ENCODE data around the gene EPB41L4A.
"Not testable (repeated sequence)": the region's sequence is repeated elsewhere in the genome, so short reads cannot be mapped to it uniquely, and the experiment has no call there.

The EPB41L4A gene, protein sequence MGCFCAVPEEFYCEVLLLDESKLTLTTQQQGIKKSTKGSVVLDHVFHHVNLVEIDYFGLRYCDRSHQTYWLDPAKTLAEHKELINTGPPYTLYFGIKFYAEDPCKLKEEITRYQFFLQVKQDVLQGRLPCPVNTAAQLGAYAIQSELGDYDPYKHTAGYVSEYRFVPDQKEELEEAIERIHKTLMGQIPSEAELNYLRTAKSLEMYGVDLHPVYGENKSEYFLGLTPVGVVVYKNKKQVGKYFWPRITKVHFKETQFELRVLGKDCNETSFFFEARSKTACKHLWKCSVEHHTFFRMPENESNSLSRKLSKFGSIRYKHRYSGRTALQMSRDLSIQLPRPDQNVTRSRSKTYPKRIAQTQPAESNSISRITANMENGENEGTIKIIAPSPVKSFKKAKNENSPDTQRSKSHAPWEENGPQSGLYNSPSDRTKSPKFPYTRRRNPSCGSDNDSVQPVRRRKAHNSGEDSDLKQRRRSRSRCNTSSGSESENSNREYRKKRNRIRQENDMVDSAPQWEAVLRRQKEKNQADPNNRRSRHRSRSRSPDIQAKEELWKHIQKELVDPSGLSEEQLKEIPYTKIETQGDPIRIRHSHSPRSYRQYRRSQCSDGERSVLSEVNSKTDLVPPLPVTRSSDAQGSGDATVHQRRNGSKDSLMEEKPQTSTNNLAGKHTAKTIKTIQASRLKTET

DNA sequence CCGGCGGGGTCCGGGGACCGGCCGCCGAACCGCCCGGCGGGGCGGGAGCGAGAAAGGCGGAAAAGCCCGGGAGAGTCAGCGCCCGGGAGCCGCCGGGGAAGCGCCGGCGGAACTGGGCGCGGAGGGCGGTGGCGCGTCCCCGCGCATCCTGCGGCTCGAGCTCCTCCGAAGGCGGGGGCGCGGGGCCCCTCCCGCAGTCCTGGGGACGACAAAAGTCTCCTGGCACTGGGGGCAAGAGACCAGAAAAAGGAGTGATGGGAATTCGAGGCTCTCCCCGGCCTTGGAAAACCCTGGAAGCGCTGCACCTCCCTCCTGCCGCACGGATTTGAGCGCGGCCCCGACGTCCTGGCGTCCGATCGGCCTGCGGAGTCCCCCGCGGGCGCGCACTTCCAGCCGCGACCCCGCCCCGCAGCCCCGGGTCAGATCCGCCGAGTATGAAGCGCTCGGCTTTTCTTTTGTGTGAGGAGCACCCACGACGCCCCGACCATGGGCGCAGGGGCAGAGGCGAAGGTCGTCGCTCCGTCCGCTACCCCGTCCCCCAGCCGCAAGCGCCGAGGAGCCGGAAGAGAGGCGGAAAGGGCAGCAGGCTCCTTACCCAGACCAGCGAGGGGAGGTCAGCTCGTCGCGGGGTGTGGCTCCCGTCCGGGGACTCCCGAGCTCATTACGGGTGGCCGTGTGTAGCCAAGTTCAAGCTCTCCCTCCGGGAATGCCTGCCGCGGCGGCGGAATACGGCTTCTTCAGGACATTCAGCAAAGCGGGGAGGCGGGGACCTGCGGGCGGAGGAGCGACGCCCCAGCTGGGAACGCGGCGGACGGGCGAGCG, at the start of gene EPB41L4A:
Gene EPB41L4A, minus strand, starts transcription at position 114 of the 822 bp plus-strand sequence. CDS start 238 bp downstream, outside the sequence.
- DNase-seq, result no peak

DNA sequence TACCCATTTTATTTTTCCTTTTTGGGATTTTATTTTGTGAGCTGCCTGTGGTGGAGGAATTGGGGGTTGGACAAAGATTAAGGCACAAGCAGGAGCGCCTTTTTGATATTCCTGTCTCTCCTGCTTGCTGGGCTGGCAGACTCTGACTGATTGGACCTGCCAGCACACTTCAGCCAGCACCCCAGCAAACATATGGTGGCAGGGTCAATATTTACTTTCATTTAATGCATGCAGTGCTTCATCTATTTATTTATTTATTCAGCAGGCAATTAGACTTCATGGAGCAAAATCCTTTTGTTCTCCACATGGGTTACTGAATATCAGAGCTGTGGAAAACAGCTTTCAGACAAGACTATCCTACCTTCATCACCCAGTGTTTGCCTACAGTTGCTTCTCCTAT, 48.4 kb upstream of the EPB41L4A start:
- DNase-seq, result no peak

DNA sequence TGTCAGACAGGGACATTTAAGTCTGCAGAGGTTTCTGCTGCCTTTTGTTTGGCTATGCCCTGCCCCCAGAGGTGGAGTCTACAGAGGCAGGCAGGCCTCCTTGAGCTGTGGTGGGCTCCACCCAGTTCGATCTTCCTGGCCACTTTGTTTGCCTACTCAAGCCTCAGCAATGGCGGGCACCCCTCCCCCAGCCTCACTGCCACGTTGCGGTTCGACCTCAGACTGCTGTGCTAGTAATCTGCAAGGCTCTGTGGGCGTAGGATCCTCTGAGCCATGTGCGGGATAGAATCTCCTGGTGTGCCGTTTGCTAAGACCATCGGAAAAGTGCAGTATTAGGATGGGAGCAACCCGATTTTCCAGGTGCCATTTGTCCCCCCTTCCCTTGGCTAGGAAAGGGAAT, 47.2 kb upstream of the EPB41L4A start:
- DNase-seq, result not testable (repeated sequence)

DNA sequence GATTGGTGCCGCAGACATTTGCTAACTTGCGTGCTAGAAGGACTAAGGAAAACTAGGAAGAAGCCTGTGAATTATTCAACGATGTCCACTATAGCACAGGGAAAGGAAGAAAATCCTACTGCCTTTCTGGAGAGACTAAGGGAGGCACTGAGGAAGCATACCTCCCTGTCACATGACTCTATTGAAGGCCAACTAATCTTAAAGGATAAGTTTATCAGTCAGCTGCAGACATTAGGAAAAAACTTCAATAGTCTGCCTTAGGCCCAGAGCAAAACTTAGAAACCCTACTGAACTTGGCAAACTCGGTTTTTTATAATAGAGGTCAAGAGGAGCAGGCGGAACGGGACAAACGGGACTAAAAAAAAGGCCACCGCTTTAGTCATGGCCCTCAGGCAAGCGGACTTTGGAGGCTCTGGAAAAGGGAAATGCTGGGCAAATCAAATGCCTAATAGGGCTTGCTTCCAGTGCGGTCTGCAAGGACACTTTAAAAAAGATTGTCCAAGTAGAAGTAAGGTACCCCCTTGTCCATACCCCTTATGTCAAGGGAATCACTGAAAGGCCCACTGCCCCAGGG, 28.2 kb upstream of the EPB41L4A start:
- not testable (repeated sequence) for DNase-seq

DNA sequence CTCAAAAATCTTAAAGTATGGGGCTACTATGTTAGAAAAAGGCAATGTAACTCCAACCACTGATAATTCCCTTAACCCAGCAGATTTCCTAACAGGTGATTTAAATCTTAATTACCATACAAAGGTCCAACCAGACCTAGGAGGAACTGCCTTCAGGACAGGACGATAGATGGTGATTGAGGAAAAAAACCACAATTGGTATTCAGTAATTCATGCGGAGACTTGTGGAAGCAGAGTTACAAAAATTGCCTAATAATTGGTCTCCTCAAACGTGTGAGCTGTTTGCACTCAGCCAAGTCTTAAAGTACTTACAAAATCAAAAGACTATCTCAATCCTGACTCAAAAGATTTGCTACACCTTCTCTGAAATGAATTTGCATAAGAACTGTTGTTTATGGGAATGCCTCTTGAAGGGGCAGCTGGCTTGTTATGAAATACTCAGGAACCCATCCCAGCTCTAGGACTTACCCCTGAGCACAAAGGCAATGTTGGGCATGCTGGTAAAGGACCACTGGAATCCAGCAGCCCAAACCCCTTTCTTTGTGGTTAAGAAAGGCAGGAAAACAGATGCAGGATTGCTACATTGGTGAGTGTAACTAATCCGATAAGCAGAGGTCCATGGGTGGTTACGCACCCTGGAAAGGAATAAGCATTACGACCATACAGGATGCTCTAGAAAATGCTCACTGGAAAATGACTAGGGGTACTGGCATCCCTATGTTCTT, 26.7 kb upstream of the EPB41L4A start:
- no peak for DNase-seq

DNA sequence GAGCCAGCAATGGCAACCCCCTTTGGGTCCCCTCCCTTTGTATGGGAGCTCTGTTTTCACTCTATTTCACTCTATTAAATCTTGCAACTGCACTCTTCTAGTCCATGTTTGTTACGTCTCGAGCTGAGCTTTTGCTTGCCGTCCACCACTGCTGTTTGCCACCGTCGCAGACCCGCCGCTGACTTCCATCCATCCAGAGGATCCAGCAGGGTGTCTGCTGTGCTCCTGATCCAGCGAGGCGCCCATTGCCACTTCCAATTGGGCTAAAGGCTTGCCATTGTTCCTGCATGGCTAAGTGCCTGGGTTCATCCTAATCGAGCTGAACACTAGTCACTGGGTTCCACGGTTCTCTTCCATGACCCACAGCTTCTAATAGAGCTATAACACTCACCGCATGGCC, 24.9 kb upstream of the EPB41L4A start:
- DNase-seq, result not testable (repeated sequence)

DNA sequence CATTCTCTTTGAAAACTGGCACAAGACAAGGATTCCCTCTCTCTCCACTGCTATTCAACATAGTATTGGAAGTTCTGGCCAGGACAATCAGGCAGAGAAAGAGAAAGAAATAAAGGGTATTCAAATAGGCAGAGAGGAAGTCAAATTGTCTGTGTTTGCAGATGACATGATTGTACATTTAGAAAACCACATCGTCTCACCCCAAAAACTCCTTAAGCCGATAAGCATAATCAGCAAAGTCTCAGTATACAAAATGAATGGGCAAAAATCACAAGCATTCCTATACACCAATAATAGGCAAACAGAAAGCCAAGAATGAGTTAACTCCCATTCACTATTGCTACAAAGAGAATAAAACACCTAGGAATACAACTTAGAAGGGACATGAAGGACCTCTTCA, 21.0 kb upstream of the EPB41L4A start:
- no peak for DNase-seq

DNA sequence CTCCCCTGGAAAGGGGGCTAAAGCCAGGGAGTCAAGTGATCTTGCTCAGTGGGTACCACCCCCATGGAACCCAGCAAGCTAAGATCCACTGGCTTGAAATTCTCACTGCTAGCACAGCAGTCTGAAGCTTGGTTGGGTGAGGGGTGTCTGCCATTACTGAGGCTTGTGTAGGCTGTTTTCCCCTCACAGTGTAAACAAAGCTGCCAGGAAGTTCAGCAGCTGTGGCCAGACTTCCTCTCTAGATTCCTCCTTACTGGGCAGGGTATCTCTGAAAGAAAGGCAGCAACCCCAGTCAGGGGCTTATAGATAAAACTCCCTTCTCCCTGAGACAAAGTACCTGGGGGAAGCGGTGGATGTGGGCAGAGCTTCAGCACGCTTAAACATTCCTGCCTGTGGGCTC, 17.1 kb upstream of the EPB41L4A start:
- no peak for DNase-seq

DNA sequence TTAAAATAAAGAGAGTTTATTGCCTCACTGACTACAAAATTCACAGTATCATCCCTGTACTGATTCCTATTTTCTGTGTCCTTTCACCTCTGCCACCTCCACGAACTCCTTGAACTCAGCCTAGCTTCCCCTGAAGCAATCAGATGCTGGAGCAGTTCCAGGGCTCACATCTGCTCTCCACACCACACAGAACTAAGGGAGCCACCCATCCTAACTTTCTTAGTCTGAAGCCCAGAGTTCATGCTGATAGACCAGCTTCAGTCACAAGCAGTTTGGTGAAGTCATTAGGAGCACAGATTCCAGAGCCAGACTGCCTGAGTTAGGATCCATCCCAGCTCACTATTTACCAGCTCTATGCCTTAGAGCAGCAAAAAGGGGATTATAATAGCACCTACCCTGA, 15.6 kb upstream of the EPB41L4A start:
- DNase-seq, result no peak

DNA sequence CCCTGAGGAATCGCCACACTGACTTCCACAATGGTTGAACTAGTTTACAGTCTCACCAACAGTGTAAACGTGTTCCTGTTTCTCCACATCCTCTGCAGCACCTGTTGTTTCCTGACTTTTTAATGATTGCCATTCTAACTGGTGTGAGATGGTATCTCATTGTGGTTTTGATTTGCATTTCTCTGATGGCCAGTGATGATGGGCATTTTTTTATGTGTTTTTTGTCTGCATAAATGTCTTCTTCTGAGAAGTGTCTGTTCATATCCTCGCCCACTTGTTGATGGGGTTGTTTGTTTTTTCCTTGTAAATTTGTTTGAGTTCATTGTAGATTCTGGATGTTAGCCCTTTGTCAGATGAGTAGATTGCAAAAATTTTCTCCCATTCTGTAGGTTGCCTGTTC, 7.1 kb upstream of the EPB41L4A start:
- not testable (repeated sequence) for DNase-seq

DNA sequence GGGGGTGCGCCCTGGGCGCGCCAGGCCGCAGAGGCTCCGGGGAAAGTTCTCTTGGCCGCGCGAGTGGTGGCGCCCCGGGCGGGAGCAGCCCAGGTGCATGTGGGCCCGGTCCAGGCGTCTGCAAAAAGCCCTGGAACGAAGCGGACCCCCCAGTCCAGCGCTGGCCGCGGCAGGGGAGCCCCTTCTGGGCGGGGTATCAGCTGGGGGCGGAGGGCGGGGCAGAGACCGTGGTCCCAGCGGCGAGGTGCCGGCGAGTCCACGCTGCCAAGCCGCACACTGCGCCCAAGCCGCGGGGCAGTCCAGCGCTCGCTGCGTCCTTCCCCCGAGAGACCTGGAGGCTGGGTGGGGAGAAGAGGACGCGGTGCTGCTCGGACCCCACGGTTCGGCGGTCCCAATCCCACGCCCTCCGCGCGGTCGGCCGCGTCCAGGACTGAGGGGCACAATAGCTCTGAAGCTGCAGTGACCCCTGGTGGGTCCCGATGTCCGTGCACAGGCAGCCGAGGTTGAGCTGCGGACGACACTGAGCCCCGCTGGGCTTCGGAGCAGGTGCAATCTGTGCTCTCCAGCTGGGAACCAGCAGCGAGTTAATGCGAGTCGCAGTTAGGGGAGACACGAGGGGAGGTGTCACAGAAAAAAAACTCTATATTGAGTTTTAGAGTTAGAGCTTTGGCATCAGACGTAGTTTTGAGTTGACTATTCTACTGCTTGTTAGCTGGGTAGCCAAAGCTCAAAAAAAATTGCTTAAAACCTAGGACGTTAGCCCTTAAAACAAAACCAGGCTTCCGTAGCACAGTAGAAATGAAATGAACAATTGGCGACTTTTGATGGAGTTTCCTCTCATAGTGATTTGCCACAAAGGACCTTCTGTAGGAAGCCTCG, 1.1 kb upstream of the EPB41L4A start:
- DNase-seq, result peak; percentile 1

DNA sequence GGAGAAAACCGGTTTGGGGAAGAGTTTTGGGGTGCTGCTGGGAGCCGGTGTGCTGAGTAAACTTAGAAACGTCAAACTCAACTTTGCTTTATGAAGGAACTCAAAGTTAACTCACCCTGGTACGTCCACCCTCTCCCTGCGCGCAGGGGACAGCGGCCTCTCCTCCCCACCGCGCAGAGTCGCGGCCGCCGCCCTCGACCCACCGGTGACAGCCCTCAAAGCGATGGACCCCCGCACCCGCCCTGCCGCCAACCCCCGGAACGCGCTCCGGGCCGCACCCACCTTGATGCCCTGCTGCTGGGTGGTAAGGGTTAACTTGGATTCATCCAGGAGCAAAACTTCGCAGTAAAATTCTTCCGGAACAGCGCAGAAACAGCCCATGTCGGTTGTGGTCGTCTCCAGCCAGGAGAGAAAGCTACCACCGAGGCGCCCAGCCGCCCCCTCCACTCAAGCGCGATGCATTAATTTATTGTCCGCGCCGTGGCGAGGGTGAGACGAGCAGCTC, 366 bp downstream of the EPB41L4A start:
- no peak for DNase-seq

DNA sequence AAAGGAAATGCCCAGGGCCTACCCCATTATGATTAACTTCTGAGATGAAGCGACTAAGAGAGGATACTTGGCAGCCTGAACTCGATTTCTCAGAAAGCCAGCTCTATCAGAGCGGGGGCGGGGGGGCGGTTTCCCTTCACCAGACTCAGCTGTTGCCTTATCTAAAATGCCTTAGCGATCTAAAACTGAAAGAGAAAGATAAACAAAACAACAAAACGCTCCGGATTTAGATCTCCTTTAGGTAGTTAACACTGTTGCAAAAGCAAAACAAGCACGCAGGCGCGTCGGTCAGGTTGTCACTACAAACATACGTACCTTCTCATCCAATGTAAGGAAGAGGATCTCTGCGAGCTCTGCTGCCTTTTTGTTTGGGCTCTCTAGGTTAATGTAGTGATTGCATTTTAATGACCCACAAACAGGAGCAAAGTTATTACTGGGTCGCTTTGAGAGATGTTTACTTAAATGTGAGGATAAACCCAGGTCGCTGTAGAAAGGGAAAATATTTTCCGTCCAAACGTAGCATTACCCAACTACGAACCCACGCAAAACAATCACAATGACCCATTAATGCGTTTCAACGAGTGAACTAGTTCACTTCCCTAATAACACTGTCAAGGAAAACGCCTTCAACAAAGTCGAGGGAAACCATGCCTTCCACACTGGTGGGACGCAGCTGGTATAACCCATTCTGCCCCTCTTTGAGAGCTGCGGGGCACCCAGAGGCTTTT, 982 bp downstream of the EPB41L4A start:
- no peak for DNase-seq

DNA sequence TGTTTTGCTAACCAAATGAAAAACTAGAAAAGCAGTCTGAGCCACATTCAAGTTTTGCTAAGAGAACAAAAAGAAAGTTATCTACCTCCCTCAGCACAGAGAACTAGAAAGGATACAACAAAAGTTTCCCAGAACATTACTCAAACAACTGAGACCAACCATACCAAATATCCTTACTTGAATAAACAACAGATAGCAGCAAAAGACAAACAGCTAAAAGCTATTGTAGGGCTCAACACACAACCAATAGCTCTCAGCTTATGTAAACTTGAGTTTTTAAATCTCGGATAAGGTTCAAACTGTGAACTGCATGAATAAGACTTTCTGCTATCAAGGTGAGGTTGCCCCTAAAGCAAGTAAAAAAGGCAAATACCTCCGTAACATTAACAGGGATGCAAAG, 3.5 kb downstream of the EPB41L4A start:
- no peak for DNase-seq

DNA sequence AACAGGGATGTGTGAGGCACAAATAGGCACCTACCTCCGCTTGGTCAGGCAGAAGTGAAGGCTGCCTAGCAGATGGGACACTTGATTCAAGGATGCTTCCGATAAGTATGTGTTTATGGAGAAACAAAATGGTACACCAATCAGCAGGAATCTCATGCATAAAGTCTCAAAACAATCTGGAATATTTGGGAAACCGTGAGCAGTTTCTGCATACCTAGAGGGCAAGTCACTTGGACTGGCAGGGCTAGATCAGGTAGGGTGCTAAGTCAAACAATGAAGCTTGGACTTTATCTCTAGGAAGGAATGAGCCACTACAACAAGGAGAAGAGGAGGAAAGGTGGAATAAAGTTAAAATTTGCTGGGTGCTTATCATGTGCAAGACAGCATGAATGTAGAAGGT, 5.5 kb downstream of the EPB41L4A start:
- no peak for DNase-seq

DNA sequence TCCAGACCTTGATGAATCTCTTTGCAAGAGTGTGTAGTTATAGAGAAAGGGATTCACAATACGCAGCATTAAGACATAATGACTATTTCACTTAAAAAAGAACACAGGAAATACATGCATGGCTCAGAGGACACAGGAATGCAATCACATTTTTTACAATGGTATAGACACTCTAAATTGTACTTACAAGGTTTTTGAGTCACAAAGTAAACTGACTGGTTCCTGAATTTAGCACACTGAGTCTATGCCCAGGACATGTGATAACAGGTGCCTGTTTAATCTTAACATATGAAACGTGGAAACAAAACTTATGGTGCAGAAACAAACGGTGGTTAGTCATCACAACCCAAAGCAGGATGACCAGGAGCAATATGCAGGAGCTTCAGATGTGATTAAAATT, 6.7 kb downstream of the EPB41L4A start:
- DNase-seq, result no peak

DNA sequence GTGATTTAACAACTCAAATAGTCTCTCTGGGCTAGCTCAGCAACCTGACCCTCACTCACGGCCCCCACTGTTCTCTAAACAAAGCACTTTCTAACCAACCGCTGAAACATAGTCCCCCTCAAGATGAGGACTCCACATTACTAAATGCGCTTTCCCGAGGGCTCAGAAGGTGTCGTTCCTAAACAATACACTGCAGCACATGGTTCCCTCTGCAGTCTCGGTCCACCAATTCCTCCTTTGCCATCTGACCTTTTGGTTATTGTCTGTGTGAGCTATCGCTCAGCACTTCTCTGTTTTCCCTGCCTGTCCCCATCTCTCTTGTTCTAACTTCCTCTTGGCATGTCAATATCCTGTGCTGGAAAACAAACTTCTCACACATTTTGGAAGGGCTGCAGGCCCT, 7.2 kb downstream of the EPB41L4A start:
- DNase-seq, result no peak

DNA sequence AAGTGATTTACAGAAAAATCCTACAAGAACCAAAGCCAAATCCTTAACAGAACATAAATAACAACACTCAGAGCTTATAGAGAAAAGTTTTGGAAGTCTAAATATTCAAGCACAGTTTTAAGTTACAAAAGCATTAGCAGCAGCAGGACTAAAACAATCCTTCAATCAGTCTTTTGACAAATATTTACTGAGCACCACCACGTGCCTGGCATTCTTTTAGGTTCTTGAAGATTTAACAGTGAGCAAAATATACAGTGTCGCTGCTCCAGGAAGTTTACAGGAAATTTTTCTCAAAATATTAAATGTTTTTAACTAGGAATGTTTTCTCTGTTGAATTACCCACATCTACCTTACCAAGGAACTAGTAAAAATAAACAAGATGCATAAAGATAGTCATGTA, 11.4 kb downstream of the EPB41L4A start:
- DNase-seq, result no peak

DNA sequence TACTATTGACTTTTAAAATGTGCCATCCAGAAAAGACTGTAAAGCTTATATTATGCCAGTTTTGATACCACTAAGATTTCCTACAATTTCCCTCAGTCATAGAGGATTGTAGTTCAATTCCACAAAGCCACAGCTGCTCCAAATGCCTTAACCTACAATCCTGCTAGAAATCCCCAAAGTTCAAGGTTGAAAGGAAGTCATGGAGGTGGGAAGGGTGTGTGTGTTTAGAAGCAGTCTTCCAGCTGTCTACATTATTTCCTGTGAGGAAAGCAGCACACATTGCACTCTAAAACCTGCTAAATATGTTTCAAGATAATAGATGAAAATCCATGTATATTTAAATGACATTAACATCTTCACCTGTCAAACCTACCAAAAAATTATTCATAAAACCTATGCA, 11.8 kb downstream of the EPB41L4A start:
- DNase-seq, result no peak

DNA sequence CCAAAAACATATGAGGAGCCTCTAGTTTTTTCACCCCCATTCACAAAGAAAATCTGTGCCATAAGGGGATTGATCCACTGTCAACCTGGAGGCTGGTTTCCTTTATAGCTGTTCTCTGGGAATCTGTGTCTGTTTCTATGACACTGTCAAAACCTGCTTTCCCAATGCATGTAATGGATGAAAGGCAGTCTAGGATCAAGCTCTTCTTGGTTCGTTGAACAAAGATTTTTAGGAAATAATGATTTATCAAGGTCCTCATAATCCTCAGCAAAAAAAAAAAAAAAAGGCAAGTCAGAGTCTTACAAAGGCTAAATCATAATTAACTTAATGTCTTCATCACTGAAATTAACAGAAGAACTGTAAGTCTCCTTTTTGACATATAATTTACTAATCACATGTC, 16.0 kb downstream of the EPB41L4A start:
- no peak for DNase-seq

DNA sequence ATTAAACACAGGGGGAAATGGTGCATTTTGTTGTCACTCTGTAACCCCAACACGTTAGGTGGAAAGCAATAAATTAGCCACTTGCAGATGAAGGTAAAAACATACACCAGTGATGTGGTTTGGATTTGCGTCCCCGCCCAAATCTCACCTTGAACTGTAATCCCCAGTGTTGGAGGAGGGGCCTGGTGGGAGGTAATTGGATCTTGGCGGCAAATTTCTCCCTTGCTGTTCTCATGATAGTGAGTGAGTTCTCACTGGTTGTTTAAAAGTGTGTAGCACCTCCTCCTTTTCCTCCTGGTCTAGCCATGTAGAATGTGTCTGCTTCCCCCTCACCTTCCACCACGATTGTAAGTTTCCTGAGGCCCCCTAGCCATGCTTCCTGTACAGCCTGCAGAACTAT, 17.2 kb downstream of the EPB41L4A start:
- DNase-seq, result no peak

Data from MV-4-11 (cell line).